SU-DHL-6 (cell line): ENCODE data around the gene WASF3.

Experiments
- CTCF ChIP-seq: fragments of 200-600 bp; sonication (generic); IDR thresholded peaks from one replicate; pipeline ENCODE4 v1.5.1; 2017; ENCODE audit warnings: antibody characterized with exemption, mild to moderate bottlenecking, low read length, moderate library complexity; ENCODE audit not compliant: insufficient read depth, poor library complexity, severe bottlenecking
- EZH2phosphoT487 ChIP-seq: fragments of 200-600 bp; sonication (generic), shearing (Covaris generic); conservative IDR thresholded peaks from 2 replicates; pipeline ENCODE4 v1.6.1; 2018; ENCODE audit warnings: mild to moderate bottlenecking, antibody characterized with exemption, low read length, moderate library complexity, mixed read lengths

GRCh38 chr13:26678796-26679195 lies 121.3 kb downstream of the WASF3 start:
- TF ChIP-seq EZH2phosphoT487 (no peak), CTCF (no peak)
